ENCODE results near the gene OSM.

Gene OSM

GRCh38 chr22:30287648-30288418 lies 21.2 kb upstream of the OSM start:
- TF ChIP-seq, protein P1, sequence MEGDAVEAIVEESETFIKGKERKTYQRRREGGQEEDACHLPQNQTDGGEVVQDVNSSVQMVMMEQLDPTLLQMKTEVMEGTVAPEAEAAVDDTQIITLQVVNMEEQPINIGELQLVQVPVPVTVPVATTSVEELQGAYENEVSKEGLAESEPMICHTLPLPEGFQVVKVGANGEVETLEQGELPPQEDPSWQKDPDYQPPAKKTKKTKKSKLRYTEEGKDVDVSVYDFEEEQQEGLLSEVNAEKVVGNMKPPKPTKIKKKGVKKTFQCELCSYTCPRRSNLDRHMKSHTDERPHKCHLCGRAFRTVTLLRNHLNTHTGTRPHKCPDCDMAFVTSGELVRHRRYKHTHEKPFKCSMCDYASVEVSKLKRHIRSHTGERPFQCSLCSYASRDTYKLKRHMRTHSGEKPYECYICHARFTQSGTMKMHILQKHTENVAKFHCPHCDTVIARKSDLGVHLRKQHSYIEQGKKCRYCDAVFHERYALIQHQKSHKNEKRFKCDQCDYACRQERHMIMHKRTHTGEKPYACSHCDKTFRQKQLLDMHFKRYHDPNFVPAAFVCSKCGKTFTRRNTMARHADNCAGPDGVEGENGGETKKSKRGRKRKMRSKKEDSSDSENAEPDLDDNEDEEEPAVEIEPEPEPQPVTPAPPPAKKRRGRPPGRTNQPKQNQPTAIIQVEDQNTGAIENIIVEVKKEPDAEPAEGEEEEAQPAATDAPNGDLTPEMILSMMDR (IDR thresholded peaks at IDR 0.05; ENCODE audit: unreplicated experiment in 3 of 3) = peak; percentile 71 to 75 (median 72)
- H3K4me3 Mint-ChIP-seq = peak overlapping the region; percentile 90 to 95 (median 92)
- no peaks in the 10 kb centered on the region for H3K27me3 Mint-ChIP-seq (ENCODE audit: low read depth)
- H3K27ac Mint-ChIP-seq = peak overlapping the region; percentile 90 to 98 (median 93)
- no peaks in the 10 kb centered on the region for H3K36me3 Mint-ChIP-seq (ENCODE audit: low read depth)
- H3K9me3 Mint-ChIP-seq = no peaks in the 10 kb centered on the region
- peaks cover 13% of the 10 kb centered on the region for H3K4me1 Mint-ChIP-seq

DNA sequence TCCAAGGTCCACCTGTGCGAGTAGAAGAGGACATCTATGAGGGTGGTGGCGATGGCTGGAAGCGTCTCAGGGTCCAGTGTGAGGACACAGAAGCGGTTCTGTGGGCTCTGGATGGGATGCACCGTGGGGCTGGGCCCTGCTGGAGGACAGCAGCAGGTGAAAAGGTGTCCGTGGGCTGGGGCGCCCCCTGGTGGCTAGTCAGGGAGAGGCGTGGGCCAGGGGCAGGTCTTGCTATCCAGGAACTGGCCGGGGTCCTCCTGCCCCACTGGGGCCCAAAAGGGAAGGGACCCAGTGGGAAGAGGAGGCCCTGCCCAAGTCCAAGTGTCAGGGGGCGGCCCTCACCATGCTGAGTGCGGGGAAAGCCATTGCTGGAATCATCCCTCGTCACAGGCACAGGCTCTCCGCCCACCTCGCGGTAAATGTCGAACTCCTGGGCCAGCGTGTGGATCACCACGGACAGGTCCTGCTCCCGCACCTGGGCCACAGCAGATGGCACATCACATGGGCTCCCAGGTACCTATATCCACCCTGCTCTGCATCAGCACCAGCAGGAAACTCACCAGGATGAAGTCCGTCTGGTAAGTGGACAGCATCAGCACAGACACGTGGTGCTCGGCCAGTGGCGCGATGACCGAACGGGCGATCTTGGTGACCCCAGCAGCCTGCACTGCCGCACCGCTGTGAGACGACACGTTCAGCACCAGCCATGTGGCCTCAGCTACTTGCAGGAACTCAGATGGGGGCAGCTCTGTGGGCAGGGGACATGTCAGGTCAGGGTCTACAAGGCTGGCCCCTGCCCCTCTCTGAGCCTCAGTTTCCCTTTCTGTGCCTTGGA lies 20.4 kb upstream of the OSM start:
- no peaks in the 10 kb centered on the region for H3K9me3 Mint-ChIP-seq
- no peaks in the 10 kb centered on the region for H3K36me3 Mint-ChIP-seq (ENCODE audit: low read depth)
- H3K27me3 Mint-ChIP-seq (ENCODE audit: low read depth) = no peaks in the 10 kb centered on the region
- TF ChIP-seq, protein P1 (IDR thresholded peaks at IDR 0.05; ENCODE audit: unreplicated experiment in 3 of 3) = peak; percentile 82 to 85 (median 85)
- peaks cover 13% of the 10 kb centered on the region for H3K4me1 Mint-ChIP-seq
- H3K4me3 Mint-ChIP-seq = peak overlapping the region; percentile 45 to 68 (median 66)
- no peak overlapping the region for H3K27ac Mint-ChIP-seq

DNA sequence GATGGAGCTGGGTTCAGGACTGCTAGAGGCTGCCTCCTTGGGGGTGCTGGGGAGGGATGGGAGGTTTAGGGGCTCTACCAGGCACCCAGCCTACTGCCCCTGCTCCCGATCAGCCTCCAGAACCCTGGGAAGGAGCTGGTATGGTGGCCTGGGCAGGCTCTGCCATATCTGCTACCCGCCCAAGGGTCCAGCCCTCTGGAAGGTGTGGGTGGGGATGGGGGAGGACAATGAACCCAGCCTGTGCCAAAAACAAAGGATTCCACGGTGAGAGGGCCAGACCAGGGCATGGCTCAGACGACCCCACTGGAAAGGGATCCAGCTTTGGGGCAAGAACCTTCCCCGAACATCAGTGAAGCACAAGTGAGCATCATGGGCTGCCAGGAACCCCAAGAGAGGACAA lies 19.7 kb upstream of the OSM start:
- no peak overlapping the region for H3K27ac Mint-ChIP-seq
- H3K27me3 Mint-ChIP-seq (ENCODE audit: low read depth) = no peaks in the 10 kb centered on the region
- H3K9me3 Mint-ChIP-seq = no peaks in the 10 kb centered on the region
- TF ChIP-seq, protein P1 (IDR thresholded peaks at IDR 0.05; ENCODE audit: unreplicated experiment in 3 of 3) = no peak
- H3K4me3 Mint-ChIP-seq = peak overlapping the region; percentile 11 to 68 (median 66)
- H3K4me1 Mint-ChIP-seq = peaks cover 13% of the 10 kb centered on the region
- no peaks in the 10 kb centered on the region for H3K36me3 Mint-ChIP-seq (ENCODE audit: low read depth)

DNA sequence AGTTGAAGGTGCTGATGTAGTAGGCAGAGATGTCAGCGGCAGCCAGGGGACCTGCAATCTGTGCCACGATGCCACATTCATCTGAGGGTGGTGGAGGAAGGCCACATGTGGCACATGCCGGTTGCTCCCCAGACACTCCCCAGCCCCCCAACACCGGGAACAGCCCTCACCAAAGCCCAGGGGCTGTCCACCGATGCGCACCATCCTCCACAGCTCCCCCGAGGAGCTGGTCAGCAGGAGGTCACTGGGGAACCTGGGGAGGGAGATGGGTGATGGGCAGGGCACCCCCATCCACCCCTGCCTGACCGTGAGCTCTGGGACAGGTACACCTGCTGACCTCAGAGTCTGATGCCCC lies 19.2 kb upstream of the OSM start:
- TF ChIP-seq, protein P1 (IDR thresholded peaks at IDR 0.05; ENCODE audit: unreplicated experiment in 3 of 3) = no peak
- peaks cover 13% of the 10 kb centered on the region for H3K4me1 Mint-ChIP-seq

DNA sequence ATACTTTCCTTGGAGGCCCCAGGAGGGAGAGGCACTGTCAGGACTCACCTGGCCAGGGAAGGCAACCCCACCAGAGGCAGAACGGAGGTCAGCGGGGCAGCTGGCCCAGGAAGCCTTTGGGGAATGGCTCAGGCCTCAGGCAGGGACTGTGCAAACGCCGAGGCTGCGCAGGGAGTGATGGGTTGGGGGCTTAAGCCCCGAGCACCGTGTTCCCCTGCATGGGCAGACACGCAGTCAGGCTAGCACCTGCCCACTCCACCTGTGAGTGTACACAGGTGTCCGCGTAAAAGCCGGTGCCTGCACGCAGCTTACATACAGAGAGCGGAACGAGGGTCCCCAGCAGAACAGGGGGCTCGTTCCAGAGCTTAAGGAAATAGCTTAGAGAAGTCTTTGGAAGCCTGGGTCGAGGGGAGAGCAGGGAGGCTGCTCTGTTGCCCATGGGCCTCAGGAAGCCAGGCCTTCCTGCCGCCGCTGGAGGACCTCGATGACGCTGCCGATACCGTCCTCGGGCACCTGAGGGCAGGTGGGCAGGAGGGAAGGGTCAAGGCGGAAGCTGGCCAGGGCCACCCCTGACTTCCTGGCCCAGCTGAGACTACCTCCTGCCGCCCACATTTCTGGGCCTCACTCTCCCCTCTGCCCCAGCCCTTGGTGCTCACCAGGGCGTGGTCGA lies 18.7 kb upstream of the OSM start:
- H3K27ac Mint-ChIP-seq = no peak overlapping the region
- no peaks in the 10 kb centered on the region for H3K9me3 Mint-ChIP-seq
- no peaks in the 10 kb centered on the region for H3K36me3 Mint-ChIP-seq (ENCODE audit: low read depth)
- H3K4me3 Mint-ChIP-seq = peak overlapping the region in 1 of 3 experiments; percentile 12
- H3K4me1 Mint-ChIP-seq = peaks cover 9% of the 10 kb centered on the region
- TF ChIP-seq, protein P1 (IDR thresholded peaks at IDR 0.05; ENCODE audit: unreplicated experiment in 3 of 3) = no peak
- H3K27me3 Mint-ChIP-seq (ENCODE audit: low read depth) = no peaks in the 10 kb centered on the region

More for the DNA sequence above, 19.2 kb upstream of the OSM start:
- H3K9me3 Mint-ChIP-seq = no peaks in the 10 kb centered on the region
- no peaks in the 10 kb centered on the region for H3K36me3 Mint-ChIP-seq (ENCODE audit: low read depth)
- H3K27me3 Mint-ChIP-seq (ENCODE audit: low read depth) = no peaks in the 10 kb centered on the region
- no peak overlapping the region for H3K27ac Mint-ChIP-seq
- H3K4me3 Mint-ChIP-seq = no peak overlapping the region
